ENCODE results near the gene GABRB2. TPM values are rescaled to one million over a fixed set of nuclear protein-coding genes. Genes with fewer than 3 reads are reported as not detected.
"Not testable (repeated sequence)": the region's sequence is repeated elsewhere in the genome, so short reads cannot be mapped to it uniquely, and the experiment has no call there.

Gene GABRB2
- total RNA-seq (2014; rRNA removed; shearing (Covaris generic)) = under 0.01 TPM in 1 of 2 replicates, not detected in the other

DNA sequence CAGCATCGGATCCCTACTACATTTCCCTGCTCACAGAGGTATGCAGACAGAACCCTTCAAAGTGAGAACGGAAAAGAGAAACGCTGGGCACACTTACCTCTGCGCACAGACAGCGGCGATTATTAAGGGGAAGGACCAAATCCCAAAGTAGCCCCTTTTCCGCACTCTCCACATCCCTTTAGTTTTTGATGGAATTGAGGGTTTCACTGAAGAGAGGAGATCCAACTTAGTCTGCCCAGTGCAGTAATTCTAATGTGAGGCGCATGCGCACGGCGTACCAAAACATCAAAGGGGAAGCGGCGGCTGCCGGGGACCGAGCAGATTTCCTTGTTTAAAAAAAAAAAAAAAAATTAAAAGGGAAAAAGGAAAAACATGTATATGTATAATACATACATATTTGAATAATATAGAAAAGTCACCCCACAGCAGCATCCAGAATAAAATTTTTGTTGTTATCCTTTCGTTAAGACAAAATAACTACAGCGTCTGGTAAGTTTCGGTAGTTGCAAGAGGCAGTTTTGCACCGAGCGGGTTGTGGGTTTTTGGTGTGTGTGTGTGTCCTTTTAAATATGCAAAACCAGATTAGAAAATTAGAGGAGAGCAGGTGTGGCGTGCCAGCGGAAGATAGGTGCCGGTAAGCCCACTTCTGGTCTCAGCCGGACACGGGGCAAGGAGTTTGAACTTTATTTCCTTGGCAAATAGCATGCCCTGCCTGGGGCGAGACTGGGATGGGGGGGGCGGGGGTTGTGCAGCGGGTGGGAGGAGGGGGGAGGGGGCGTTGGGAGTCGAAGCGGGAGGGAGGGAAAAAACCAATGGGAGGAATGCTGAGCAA, at the start of gene GABRB2:
TSS of gene GABRB2 (minus strand) at position 256 of the 832 bp plus-strand sequence. CDS start at position 174, 82 bp downstream.
- in situ Hi-C loops (cut with HindIII; ENCODE audit: low sequenced_read_pairs) = no loop called here
- peak; percentile 87 for DNase-seq (ENCODE audit: low spot score)

DNA sequence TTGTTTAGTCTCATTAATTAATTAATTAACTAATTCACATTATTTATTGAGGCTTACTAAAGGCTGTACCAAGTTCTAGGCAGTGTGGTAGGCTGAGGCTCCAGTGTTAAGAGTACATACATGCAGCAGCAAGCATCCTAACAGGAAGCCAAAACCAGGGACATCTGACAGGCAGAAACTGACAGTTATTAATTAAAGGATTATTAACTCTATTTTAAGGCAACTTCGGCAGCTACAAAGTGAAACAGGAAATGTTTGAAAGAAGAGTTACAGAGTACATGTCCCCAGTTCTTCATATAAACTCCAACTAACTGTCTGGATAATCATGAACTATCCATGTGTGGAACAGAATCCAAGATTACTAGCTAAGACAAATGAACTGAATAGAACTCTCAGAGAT, 39.3 kb upstream of the GABRB2 start:
- DNase-seq (ENCODE audit: low spot score) = no peak
- in situ Hi-C loops (cut with HindIII; ENCODE audit: low sequenced_read_pairs) = no loop called here

DNA sequence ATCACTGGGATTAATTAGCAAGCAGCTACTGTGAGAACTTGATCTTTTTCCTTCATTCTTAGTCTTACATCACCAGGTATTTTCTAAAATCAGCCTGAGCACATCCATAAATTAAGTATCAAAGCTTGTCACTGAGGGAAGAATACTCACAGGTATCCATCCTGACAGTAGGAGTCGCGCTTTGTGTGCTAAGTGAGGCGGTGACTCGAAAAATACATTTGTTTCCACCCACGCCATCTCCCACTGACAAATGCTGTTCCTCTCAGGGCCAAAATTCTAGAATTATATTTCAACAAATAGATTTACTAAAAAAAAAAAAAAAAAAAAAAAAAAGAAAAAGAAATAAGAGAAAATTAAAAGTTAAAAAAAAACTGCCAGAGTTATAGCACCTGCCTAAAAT, 34.1 kb upstream of the GABRB2 start:
- in situ Hi-C loops (cut with HindIII; ENCODE audit: low sequenced_read_pairs) = no loop called here
- no peak for DNase-seq (ENCODE audit: low spot score)

DNA sequence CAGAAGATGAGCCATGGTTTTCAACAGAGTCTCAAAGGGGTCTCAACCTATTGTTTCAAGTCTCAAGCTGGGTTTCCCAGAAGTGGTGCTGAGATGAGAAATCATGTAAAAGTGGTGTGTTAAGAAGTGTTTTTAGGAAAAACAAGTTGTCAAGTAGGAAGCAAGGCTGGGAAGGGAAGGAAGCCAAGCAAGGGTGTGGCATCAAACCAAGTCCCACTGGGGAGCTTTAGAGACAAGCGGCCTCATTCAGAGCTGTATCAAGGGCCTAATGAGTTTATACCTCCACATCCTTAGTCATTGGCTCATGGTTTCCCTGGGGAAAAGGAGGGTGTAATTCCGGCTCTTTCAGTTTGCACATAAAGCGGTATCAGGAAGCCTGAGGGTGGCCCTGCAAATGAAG, 26.4 kb upstream of the GABRB2 start:
- no peak for DNase-seq (ENCODE audit: low spot score)
- in situ Hi-C loops (cut with HindIII; ENCODE audit: low sequenced_read_pairs) = no loop called here

DNA sequence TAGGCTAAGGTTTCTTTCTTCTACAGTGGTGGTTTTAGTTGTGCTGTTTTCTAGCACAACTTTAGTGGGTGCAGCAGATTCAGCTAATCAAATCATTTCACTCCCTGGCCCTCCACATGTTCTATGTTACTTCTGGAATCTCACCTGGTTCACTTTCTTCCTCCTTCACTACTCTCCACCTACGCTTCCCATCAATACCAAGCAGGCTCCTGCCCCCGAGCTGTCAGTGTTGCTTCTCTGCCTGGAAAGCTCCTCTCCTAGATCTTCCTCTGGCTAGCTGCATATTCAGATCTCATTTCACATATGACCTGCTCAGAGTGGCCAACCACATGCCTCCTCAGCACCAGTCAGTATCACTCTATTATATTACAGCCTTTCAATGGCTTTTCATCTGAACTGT, 19.6 kb upstream of the GABRB2 start:
- no peak for DNase-seq (ENCODE audit: low spot score)
- in situ Hi-C loops (cut with HindIII; ENCODE audit: low sequenced_read_pairs) = no loop called here

DNA sequence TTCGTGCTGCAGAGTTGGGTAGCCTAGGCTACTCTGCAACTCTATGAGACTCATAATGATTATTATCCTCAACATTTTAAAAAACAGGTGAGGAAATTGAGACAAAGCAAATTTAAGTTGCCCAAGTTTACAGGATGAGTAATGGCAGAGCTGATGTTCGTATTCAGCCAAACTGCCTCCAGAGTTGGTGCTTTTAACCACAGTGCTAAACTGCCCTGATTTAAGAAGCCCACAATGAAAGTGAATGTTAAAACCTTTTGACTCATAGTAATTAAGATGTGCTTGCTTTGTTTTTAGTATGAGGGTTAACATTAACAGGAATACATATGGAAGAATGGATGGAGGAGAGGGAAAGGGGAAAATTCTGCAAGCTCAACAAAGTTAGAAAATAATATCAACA, 15.9 kb upstream of the GABRB2 start:
- in situ Hi-C loops (cut with HindIII; ENCODE audit: low sequenced_read_pairs) = no loop called here
- no peak for DNase-seq (ENCODE audit: low spot score)

DNA sequence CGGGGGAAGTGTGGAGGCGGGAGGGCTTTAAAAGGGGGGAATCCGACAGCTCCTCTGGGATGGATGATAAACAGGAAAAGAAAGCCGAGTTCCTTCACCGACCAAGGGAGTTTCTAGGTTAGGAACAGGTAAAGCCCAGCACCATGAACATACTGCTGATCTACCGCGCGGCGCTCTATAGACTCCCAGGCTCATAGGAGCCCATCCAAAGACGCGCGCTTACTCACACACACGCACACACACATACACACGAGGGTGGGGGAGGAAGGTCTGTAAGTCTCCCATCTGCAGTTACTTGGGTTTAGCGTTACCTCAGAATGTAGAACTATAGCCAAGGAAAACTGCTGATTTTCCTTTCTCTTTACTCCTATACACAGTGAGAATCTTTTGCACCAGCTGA, 2.6 kb upstream of the GABRB2 start:
- in situ Hi-C loops (cut with HindIII; ENCODE audit: low sequenced_read_pairs) = no loop called here
- peak; percentile 77 for DNase-seq (ENCODE audit: low spot score)

DNA sequence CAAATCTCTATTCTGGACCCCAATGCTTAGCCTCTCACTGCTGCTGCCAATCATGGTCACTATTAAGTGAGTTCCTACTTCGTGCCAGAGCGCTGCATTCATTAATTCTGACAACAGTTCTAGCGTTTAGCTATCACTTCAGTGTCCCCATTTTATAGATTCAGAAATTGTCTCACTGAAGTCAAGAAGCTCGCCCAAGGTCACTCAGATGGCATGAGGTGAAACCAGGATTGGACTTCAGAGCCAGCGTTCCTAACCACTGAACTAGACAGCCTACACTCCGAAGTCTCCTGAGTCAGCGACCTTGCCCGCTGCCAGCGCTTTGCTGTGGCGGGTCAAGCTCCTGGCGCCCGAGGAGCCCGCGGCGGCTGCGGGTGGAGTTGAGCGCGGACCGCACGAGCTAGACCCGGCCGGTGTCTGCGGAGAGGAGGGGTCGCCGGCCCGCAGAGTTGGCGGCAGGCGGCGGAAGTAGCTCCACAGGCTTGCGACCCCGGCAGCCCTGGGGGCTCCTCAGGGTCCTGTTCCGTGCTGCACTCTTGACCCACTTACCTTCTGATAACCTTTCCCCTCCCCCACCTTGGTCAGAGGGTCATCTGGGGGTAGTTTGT, 2.1 kb upstream of the GABRB2 start:
- in situ Hi-C loops (cut with HindIII; ENCODE audit: low sequenced_read_pairs) = no loop called here

DNA sequence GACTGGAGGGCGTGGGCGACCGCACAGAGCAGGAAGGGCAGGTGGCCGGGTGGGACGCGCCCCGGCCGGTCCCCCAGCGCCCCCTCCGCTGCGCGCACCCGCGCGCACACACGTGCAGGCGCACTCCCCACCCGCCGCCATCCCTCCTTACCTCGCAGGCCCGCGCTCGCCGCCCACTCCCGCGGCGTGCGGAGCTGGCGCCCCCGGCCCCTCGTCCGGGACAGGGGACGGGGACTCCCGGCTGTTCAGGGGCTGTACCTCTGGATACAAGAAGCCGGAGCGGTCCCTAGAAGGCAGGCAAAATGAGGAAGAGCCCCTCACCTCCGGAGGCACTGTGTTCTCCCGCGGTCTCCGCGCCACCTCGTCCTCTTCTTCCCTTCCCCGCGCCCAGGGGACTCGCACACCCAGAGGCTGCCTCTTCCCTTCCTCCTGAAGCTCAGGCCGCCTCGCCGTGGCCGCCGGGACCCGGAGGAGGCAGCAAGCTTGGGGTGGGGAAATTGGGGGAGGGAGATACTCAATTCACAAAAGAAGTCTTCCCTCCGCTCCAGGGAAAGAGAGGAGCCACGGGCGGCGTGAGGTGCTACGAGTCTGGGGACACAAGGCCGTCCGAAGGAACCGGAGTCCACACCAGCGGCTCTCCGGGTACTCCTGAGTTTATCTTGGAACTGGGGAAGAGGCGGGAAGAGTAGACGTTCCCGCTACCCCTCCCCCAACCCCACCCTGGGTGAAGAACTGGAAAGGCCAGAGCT, 1.4 kb upstream of the GABRB2 start:
- peak; percentile 66 for DNase-seq (ENCODE audit: low spot score)
- in situ Hi-C loops (cut with HindIII; ENCODE audit: low sequenced_read_pairs) = no loop called here

More for the DNA sequence above, 2.1 kb upstream of the GABRB2 start:
- no peak for DNase-seq (ENCODE audit: low spot score)

DNA sequence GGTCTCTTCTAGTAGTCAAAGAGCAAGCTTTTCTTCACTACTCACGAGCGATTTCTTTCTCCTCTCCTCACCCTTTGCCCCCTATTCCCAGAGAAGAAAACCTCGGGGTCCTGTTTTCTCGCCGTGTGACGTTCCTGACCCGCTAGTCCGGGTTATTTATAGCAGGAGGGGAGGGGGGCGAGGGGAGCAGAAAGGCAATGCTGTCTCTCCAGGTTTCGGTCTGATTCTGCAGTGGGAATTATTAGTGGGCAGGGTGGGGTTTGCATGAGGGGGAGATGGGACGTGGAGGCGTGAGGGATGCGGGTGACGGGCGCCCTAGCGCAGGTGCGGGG, 847 bp upstream of the GABRB2 start:
- in situ Hi-C loops (cut with HindIII; ENCODE audit: low sequenced_read_pairs) = no loop called here
- DNase-seq (ENCODE audit: low spot score) = peak; percentile 58

DNA sequence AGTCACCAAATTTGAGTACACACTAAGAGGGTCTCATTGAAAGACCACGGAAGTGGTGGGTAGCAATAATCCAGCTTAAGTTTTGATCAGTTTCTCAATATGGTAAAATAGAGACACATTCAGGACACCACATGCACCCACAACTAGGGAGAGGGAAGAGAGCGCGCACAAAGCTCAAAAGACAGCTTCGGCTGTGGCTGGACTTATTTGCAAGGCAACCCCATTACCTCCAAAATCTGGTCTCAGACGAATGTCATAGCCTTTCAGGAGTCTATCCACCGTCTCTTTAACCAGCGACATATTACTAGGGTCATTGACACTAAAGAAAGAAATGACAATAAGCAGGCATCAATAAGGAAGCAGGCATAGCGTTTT, 443 bp downstream of the GABRB2 start:
- in situ Hi-C loops (cut with HindIII; ENCODE audit: low sequenced_read_pairs) = no loop called here
- no peak for DNase-seq (ENCODE audit: low spot score)

DNA sequence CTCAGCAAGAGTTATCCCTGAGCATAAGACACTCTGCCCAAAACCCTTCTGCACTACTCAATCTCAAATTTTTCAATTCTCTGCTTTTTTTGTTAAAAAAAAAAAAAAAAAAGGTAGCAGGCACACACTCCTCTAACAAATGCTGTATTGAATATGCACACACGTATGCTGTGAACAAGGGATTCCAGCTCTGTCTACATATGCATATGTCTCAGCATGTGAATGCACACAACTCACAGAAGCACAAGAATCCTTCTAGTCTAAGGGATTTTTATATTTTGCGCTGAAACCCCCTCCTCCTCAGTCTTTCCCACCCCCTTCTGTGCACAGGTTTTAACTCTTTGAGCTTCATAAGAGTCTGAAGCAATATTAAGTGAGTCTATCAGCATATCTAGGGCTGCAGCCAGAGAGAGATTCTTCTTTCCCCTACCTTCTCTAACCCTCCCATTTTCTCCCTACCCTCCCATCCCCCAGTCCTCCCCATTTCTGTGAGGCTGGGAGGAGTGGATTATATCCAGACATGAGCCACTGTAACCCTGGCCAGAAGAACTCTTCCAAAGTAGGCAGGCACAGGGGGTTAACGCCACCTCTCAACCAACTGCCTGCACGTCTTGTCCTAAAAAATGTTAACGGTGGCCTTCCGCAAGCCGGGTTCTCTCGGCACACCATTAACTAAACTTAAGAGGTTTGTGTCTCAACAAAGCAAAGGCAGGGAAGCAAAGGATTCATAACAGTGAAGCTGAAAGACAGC, 1.0 kb downstream of the GABRB2 start:
- in situ Hi-C loops (cut with HindIII; ENCODE audit: low sequenced_read_pairs) = no loop called here

DNA sequence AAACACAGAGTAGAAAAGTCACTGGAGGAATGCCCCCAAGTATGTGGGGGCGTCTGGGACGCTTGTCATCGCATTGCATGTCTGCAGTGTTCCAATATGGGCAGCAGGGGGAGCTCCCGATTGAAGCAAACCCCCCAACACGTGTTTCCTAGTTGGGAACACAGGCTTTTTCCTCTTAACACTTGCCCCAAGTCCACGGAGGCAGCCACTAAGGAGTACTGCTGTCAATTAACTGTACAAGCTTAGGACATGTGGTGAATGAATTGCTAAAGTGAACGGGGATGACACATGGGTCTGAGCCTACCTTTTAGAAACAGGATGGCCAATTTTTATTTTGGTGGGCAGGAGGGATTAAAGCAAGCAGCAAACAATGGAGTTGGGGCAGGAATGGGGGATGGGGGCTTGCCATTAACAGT, 2.2 kb downstream of the GABRB2 start:
- DNase-seq (ENCODE audit: low spot score) = peak; percentile 85
- in situ Hi-C loops (cut with HindIII; ENCODE audit: low sequenced_read_pairs) = no loop called here

More for the DNA sequence above, 1.0 kb downstream of the GABRB2 start:
- peak; percentile 64 for DNase-seq (ENCODE audit: low spot score)

DNA sequence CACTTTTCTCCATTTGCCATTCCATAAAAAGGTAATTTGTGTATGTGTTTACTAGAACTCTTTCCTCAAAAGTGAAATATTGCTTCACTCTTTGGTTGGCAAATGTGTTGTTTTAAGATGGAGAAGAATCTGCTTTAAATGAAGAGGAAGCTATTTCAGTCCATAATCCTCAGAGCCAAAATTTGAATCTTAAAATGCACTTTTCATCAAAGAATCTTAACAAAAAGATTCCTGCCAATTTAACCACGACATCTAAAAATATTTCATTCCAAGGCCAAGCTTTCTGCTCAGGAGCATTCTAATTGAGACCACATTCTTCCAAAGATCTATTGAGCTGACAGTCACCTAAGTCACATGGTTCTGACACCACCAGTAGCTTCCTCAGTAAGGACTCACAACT, 7.5 kb downstream of the GABRB2 start:
- in situ Hi-C loops (cut with HindIII; ENCODE audit: low sequenced_read_pairs) = no loop called here
- DNase-seq (ENCODE audit: low spot score) = no peak

DNA sequence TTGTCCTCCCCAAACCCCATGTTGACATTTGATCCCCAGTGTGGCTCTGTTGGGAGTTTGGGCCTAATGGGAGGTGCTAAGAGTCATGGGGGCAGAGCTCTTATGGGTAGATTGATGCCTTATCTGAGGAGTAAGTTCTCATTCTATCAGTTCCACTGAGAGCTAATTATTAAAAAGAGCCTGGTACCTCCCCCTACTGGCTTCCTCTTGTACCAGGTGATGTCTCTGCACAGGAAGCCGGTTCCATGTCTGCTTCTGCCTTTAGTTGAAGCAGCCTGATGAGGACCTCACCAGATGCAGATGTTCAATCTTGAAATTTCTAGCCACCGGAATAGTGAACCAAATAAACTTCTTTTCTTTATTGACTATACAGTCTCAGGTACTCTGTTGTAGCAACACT, 10.8 kb downstream of the GABRB2 start:
- in situ Hi-C loops (cut with HindIII; ENCODE audit: low sequenced_read_pairs) = no loop called here
- no peak for DNase-seq (ENCODE audit: low spot score)

DNA sequence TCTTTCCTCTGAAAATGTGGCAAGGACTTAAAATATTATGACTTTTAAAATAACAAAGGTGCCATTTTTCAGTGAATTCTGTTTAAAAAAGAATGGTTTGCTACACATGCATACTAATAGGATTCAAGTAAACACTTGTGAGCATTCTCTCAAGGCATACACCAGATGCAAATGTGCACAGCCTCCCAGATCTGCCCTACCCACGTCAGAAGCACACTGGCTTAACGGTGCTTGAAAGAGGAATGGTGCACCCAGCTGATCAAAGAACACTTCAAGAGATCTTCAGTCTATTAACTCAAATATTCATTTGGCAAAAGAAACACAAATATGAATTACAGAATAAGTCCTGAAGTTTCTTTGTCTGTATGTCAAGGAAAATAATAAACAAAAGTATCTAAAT, 15.8 kb downstream of the GABRB2 start:
- peak; percentile 71 for DNase-seq (ENCODE audit: low spot score)
- in situ Hi-C loops (cut with HindIII; ENCODE audit: low sequenced_read_pairs) = no loop called here

DNA sequence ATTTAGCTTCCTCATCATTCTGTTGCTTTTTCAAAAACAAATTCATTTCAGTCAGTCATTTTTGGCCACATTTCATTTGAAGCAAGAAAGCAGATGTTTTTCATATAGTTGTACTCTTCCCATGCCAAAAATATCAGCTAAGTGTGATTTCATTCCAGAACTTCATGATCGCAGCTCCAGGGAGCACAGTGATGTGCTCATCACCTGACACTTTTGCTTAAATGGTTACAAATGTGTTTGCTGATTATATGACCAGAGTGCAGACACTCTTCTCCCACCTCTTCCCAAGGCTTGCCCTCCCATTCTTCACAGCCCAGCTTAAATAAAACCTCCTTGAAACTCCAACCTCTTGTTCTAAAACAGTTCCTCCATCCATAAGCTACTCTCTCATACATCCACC, 32.6 kb downstream of the GABRB2 start:
- no peak for DNase-seq (ENCODE audit: low spot score)
- in situ Hi-C loops (cut with HindIII; ENCODE audit: low sequenced_read_pairs) = no loop called here

DNA sequence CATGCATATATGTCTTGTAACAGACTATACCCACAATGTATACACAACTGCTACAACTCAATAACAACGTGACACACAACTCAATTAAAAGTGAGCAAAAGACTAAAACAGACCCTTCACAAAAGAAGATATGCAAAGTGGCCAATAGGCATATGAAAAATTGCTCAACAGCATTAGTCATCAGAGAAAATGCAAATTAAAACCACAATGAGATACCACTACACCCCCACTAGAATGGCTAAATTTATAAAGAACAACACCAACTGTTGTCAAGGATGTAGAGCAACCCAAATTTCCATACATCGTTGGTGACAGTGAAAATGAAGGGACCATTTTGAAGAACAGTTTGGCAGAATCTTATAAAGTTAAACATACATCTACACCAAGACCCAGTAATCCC, 38.9 kb downstream of the GABRB2 start:
- in situ Hi-C loops (cut with HindIII; ENCODE audit: low sequenced_read_pairs) = no loop called here
- DNase-seq (ENCODE audit: low spot score) = no peak

DNA sequence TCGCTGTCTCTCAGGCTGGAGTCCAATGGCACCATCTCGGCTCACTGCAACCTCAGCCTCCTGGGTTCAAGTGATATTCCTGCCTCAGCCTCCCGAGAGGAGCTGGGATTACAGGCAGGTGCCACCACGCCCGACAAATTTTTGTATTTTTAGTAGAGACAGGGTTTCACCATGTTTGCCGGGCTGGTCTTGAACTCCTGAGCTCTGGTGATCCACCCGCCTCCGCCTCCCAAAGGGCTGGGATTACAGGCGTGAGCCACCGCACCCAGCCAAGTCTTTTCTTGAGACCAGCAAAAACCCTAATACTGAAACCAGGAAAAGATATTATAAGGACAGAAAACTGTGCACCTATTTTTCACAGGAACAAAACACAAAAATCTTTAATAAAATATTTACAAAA, 41.4 kb downstream of the GABRB2 start:
- DNase-seq (ENCODE audit: low spot score); in situ Hi-C loops (cut with HindIII; ENCODE audit: low sequenced_read_pairs): not testable (repeated sequence)

DNA sequence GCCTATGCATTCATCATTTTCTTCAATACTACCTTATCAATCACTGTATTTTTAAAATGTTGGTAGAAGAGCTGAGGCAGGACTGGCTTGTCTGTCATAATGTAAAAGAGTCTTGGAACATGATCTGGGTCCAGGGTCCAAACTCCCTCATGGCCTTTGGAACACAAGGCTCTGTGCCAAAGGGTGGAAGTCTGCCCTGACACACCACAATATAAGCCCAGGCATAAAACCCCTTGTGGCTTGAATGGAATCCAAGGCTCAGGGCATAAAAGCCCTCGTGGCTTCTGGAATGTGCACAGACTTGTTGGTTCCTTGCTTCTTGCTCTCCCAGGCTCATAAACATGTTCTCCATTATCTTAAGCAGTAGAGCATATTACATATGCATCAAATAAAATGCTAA, 48.0 kb downstream of the GABRB2 start:
- DNase-seq (ENCODE audit: low spot score) = no peak
- in situ Hi-C loops (cut with HindIII; ENCODE audit: low sequenced_read_pairs) = no loop called here

Measured in G401 (cell line).